Stimulated activated CD8-positive, alpha-beta memory T cell treated with anti-CD3 and anti-CD28 coated beads, Interleukin-15, amount 100 ng/mL, for 48 hours (primary cell): ENCODE results near the gene SEC24A.
"Not testable (repeated sequence)": the region's sequence is repeated elsewhere in the genome, so short reads cannot be mapped to it uniquely, and the experiment has no call there.

ENCODE experiments used
- DNase-seq, 2 donors: peaks; one replicate each; pipeline ENCODE4 v3.0.0-alpha.2; 2020; ENCODE audit warnings: low read depth in 2 of 2

The SEC24A gene

GRCh38 chr5:134749415-134749814 is 100.8 kb downstream of the SEC24A start:
- DNase-seq, result no peak

- DNase-seq, result no peak
Measured at GRCh38 chr5:134758176-134758503, 109.6 kb downstream of the SEC24A start.

- DNase-seq, result peak; percentile 92 to 93
Measured at GRCh38 chr5:134758504-134759341, 110.1 kb downstream of the SEC24A start, which contains the start of gene DDX46. TSS of gene DDX46 (plus strand) at chr5:134758779. CDS start at chr5:134758939, 160 bp downstream.

GRCh38 chr5:134767528-134768291 is 119.1 kb downstream of the SEC24A start:
- not testable (repeated sequence) for DNase-seq

- DNase-seq, result no peak
Measured at GRCh38 chr5:134769206-134769605, 120.6 kb downstream of the SEC24A start.

GRCh38 chr5:134772461-134773125 is 124.0 kb downstream of the SEC24A start:
- DNase-seq, result no peak

- no peak for DNase-seq
Measured at GRCh38 chr5:134777366-134777765, 128.8 kb downstream of the SEC24A start.
